Activated T-cell treated with anti-CD3 and anti-CD28 coated beads, Interleukin-2, amount 50 U/mL, for 48 hours (primary cell): ENCODE measurements around the gene MALRD1.

Experiments
- DNase-seq, 2 experiments: peaks; one replicate each; pipeline ENCODE4 v3.0.0-alpha.2; 2020

The MALRD1 gene

GRCh38 chr10:19656420-19657042 lies 607.9 kb downstream of the MALRD1 start:
- DNase-seq = no peak

GRCh38 chr10:19658131-19658530 lies 609.5 kb downstream of the MALRD1 start:
- no peak for DNase-seq

GRCh38 chr10:19658622-19659233 lies 610.1 kb downstream of the MALRD1 start:
- no peak for DNase-seq

DNA sequence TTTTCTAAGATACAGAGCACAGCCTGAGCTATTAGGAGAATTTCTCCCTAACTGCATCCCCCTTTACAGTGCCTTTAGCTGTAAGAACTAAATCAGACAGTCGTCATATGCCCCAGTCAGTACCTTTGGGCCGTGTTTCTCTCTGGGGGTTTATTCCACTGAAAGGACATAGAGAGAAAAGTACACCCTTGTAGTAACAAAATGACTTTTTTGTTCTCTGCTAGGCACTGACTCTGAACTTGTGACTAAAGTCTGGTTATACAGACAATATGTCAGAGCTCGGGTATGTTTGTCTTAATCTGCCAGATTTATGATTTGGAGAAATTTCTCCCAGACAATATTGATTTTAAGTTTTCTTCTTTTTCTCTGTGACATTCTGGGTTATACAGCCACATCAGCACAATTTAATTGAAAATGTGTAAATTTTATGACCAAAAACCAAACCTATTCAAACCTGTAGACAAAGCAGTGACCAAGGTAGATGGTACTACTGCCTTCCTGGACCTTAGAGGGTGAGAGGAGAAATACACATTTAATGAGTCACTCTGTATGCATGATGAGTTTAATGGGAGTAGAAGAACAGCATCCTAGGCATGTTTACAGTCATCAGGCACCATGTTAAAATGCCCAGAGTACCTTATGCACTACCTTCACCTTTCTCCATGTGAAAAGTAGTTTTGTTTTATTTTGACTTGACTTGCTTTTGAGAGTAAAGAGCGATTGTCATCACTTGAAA lies 611.5 kb downstream of the MALRD1 start:
- no peak for DNase-seq

GRCh38 chr10:19663344-19663743 lies 614.7 kb downstream of the MALRD1 start:
- no peak for DNase-seq

DNA sequence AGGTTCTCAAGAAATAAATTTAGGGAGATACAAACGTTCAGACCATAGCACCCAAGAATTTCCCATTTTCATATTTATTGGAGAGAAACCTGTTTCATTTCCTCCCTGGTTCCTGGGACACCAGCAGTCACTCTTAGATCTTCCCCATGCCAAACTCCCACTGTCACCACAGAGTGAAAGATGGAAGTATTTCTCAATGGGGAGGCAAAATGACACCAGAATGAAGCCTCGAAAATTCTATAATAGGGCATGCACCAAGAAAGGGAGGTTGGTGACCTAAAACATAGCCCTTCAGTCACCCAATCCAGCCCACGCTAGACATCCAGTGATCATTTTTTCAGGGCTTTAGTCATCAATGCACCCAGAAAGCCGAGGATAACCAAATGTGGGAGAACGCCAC lies 619.5 kb downstream of the MALRD1 start:
- DNase-seq = no peak

DNA sequence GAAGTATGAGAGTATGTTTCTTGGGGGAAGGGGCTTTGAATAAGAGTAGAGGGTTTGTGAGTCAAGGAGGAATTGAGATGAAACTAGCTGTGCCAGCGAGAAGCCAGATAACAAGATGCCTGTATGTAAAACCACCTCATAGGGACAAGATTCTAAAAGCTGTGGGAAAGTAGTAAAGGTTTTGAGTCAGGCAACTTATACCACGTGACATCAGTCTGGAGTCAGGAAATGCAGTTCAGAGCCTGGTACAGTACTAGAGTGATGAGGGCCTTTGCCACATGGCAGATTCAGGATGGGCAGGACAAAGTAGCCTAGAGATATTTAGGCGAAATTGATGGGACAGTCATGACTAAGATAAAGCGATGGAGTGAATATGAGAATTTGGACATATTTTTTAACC lies 627.5 kb downstream of the MALRD1 start:
- DNase-seq = no peak

DNA sequence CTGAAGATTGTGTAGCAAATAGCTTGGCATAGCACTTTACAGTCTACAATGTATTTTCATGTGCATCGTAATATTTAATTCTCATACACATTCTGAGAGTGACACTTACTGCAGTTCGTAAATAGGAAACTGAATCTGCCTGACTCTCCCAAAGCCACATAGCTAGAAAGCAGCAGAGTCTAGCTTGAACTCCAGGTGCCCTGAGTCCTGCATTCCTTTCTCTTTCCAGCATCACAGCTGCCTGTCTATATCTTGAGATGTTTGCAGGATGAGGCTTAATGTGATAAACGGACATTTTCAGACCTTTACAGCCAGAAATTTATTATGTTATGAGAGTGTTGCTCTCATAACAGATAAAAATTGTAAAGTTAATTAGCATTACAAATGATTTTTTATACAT lies 634.8 kb downstream of the MALRD1 start:
- no peak for DNase-seq

- DNase-seq = no peak
Measured at GRCh38 chr10:19683960-19684359, 635.4 kb downstream of the MALRD1 start.

DNA sequence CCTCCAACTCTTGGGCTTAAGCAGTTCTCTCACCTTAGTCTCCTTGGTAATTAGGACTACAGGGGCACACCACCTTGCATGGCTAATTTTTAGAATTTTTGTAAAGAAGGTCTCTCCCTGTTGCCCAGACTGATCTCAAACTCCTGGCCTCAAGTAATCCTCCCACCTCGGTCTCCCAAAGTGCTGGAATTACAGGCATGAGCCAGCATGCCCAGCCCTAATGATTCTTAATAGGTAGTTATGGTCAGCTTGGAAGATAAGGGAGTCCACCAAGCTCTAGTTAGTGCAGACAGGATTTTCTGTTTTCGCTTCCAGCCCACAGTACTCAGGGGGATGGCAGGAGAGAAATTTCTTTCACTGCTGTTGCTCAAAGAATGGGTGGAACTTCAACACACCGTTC lies 639.7 kb downstream of the MALRD1 start:
- no peak for DNase-seq

DNA sequence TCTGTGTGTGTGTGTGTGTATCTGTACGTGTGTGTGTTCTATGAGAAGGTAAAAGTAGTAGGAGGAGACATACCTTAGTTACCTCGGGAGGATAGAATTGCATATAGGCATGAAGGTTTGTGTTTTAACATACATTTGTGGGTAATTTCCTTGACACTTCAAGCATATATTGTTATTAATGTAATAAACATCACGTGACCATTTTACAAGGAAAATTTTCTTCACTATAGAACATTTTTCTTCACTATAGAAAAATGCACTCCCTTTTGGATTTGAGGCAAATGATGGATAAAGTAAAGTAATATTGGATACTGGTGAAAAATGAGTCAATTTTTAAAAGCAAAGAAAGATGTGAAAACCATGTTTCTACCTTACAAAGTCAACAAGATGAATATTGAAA lies 640.6 kb downstream of the MALRD1 start:
- DNase-seq = no peak

GRCh38 chr10:19699299-19699698 lies 650.7 kb downstream of the MALRD1 start:
- no peak for DNase-seq

DNA sequence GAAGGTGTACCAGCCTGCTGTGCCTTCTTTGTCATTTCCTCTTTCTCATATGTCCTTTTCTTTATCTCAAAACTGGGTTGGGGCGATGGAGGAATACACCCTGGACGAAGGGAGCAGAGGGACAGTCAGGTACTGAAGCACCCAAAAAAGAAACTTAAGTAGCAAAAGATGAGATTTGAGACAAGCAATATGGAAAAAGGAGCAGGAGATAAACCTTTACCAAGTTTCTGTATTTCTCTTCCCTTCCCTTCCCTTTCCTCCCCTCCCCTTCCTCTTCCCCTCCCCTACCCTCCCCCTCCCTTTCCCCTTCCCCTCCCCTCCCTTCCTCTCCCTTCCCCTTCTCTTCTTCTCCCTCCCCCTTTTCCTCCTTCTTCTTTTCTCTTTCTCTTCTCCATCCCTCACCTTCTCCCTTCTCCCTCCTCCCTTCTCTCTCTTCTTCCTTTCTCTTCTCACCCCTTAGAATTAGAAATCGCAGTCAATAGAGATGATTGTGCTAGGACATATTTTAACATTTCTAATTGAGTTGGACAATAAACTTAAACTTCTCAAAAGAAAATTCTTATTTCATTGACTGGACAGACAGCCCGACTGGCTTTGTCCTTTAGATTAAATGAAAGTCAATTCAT lies 652.9 kb downstream of the MALRD1 start:
- no peak for DNase-seq

GRCh38 chr10:19702215-19702614 lies 653.6 kb downstream of the MALRD1 start:
- no peak for DNase-seq

DNA sequence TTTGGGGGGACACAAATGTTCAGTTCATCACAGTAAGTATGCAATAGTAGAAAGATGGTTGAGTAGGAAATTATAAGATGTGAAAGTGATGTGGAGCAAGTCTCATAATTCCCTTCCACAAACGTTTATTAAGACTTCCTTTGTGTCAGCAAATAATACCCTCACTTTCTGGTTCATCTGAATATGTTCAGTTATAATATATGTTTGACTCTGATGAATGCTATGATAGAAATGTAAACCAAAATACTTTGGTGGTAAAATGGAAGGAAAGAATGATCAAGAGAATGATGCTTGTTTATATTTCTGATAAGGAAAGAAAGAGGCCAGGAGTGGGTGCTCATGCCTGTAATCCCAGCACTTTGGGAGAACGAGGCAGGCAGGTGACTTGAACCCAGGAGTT lies 655.9 kb downstream of the MALRD1 start:
- no peak for DNase-seq

DNA sequence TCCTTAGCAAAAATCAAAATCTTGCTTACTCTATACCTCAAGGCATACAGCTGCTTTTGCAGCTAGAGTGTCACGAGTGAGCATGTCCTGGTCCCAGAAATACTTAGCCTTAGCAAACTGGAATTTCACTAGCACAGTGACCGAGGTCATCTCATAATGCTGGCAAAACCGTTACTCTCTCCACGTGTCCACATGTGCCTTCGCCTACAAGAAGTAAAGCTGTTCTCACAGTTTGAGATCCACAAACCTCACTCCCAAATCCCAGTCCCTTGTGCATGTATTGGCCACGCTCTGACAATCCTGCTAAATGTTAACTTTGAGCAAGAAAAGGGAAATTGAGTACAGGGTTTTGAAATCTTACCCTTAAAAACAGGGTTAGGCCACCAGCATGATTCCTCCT lies 656.6 kb downstream of the MALRD1 start:
- DNase-seq = no peak

DNA sequence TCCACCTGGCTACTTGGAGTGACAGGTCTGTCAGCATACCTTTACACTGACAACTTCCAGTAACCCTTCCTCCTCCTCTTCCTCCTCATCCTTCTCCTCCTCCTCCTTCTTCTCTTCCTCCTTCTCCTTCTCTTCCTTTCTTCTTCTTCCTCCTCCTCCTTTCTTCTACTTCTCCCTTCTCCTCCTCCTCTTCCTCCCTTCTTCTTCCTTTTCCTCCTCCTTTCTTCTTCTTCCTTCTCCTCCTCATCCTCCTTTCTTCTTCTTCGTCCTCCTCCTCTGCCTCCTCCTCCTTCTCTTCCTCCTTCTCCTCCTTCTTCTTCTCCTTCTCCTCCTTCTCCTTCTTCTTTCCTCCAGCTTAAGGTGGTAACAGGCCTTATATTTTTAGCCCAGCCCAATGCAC lies 658.3 kb downstream of the MALRD1 start:
- DNase-seq = no peak

- no peak for DNase-seq
Measured at GRCh38 chr10:19707376-19707775, 658.8 kb downstream of the MALRD1 start.

DNA sequence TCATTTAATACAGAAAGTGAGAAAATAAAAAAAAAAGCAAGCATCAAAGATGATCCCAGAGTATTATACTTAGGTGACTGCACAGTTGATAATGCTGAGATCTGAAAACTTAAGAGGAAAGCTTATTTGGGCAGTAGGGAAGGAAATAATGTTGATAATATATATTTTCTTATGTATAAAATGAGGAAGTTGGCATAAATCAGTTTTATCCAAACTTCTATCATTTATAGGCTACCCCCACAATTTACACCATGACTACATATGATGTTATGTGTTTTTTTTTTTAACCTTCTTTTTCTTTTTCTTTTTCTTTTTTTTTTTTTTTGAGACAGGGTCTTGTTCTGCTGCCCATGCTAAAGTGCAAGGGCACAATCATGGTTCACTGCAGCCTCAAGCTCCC lies 659.4 kb downstream of the MALRD1 start:
- DNase-seq = no peak

DNA sequence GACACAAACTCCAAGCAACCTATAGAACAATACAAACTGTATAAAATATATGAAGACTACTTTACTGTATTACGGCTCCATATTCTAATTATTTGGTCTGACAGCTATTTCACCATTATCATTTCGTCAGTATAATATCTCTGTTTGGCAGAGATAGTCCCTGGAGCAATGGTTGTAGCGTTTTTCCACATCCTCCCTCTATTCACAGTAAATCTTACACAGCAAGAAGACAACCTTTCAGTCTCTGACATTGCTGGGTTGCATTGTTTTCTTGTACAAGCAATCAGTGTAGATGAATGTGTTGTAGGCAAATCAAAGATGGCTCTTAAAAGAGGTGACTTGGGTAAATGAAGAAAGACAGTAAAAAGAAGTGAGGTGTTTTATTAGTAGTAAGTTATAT lies 662.0 kb downstream of the MALRD1 start:
- no peak for DNase-seq

DNA sequence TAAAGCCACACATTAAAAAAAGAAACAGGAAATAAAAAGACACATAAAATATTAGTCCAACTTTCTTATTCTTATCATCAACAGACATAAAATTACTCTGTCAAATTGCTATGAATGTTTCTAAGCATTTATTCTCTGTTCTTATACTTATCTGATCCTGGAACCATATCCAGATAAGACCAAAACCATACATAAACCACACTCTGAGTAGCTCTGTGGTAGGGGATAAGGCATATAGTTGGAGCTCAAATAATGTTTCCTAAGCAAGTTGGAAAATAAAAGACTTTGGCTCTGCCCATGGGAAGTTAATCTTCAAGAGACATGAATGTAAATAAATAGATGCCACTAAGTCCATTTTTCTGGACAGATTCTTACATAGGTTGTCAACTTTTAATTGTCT lies 664.6 kb downstream of the MALRD1 start:
- DNase-seq = no peak

GRCh38 chr10:19713800-19714525 lies 665.4 kb downstream of the MALRD1 start:
- DNase-seq = no peak

DNA sequence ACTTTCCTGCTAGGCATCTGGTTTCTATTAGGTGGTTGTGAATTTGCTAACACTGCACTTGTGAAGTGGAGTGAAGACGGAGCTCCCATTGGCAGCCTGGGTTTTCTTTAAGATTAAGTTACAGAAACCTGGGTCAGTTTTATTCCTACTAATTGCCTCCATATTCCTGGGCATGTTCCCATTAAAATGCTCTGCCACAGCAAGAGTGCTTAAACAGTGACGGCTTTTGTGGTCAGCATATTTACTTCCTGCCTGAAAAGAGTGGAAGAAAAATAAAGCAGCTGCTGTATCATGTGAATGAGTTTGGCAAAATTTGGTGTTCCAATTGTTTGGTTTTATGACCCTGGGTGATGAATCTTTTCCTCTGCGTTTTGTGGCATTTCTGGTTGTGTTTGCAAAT lies 670.7 kb downstream of the MALRD1 start:
- DNase-seq = no peak
